HPDE6-E6E7 (cell line): ENCODE data around the gene TLR2.

Experiments
- DNase-seq: peaks from one replicate; pipeline ENCODE4 v3.0.0; 2011; ENCODE audit warnings: missing footprints; ENCODE audit errors: extremely low spot score

The TLR2 gene

DNA sequence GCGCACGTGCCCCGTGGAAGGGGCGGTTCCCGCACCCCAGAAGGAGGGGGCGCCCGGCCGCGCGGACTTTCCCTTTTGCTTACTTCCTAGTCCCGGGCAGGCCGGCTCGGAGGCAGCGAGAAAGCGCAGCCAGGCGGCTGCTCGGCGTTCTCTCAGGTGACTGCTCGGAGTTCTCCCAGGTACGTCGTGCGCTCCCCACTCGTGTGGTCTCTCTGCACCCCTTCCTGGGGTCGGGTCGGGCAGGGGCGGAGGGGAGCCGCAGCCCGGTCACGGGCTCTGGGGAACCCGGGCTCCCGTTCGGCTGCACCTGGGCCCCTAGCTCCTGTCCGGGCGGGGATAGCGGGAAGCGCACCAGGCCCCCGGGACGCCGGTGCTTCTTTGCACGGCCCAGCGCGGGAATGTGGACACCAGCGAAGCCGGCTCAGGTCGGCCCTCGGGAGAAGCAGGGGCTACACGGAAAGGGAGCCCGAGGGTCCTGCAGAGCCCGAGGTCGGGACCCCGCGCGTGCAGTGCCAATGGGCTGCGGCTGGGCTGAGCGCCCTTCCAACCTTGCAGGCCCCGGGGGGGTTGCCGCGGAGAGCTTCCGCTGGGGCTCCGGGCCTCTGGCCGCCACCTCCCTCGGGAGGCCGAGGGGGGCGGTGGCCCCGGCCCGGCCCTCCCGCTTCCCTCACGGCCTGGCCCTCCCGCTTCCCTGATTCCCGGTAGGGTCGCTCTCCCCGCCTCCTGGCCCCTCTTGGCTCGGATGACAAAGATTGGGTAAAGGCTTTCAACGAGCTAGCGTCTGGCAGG, at the start of gene TLR2:
Gene TLR2, plus strand, starts transcription at position 99 of the 789 bp plus-strand sequence. CDS start 18,628 bp downstream, outside the sequence.
- DNase-seq, result peak; percentile 57

DNA sequence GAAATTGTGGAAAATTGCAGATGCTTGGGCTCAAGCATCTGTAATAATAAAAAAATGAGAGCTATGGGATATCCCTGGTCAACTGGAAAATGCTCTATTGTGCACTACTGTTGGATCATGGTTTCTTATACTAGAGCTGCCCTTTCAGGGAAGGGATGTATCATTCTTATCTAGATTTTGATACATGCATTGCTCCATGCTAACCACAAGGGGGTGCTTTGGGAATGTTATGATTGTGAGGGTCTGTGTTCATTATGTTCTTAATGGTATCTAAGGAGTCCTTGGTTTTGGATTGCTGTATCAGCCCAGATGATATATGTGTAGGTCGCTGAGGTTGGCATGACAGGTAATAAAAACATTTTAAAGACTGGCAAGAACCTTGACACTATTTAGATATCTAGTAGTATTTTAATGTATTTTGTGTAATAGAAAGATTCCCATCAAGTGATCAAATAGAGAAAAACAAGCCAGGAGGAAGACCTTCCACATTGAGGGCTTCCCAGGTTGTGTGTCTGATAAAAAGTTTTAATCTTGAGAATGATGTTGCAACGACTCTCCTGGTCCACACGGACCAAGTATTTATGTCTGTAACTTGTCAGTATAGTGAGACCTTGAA, 49.2 kb upstream of the TLR2 start:
- peak; percentile 15 for DNase-seq

- no peak for DNase-seq
These were observed 48.2 kb upstream of the TLR2 start for GRCh38 chr4:153635846-153636245.

DNA sequence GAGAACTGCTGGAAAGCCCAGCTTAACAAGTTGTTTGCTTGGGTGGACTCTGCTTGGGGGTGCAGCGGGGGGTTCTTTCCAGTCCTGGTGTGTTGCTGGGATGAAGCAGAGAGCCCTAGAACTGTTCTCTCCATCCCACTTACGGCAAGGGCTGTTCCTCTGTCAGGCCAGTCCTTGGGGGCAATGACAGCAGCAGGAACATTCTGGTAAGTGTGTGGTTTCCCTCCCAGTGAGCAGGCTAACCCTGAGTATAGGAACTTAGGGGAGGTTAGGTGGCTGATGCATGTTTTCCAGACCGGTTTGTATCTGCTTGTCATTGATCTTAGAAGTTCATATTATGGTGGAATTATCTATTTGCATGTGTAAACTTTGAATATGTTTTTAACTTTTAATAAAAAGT, 46.9 kb upstream of the TLR2 start:
- no peak for DNase-seq

DNA sequence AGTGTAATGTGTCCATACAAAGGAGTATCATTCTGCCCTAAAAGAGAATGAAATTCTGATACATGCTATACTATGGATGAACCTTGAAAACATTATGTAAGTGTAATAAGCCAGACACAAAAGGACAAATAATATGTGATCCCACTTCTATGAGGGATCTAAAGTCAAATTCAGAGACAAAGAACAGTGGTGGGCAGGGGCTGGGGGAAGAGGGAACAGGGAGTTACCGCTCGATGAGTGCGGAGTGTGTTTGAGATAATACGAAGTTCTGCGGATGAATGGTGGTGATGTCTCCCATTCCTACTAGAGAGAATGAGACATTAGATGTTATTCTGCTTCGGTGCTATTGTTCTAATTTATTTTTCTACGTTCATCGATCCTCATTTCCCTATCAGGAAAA, 46.1 kb upstream of the TLR2 start:
- DNase-seq, result no peak

GRCh38 chr4:153638999-153639398, 45.1 kb upstream of the TLR2 start:
- no peak for DNase-seq

GRCh38 chr4:153639833-153640802, 44.0 kb upstream of the TLR2 start:
- no peak for DNase-seq

GRCh38 chr4:153641532-153641931, 42.5 kb upstream of the TLR2 start:
- DNase-seq, result no peak

DNA sequence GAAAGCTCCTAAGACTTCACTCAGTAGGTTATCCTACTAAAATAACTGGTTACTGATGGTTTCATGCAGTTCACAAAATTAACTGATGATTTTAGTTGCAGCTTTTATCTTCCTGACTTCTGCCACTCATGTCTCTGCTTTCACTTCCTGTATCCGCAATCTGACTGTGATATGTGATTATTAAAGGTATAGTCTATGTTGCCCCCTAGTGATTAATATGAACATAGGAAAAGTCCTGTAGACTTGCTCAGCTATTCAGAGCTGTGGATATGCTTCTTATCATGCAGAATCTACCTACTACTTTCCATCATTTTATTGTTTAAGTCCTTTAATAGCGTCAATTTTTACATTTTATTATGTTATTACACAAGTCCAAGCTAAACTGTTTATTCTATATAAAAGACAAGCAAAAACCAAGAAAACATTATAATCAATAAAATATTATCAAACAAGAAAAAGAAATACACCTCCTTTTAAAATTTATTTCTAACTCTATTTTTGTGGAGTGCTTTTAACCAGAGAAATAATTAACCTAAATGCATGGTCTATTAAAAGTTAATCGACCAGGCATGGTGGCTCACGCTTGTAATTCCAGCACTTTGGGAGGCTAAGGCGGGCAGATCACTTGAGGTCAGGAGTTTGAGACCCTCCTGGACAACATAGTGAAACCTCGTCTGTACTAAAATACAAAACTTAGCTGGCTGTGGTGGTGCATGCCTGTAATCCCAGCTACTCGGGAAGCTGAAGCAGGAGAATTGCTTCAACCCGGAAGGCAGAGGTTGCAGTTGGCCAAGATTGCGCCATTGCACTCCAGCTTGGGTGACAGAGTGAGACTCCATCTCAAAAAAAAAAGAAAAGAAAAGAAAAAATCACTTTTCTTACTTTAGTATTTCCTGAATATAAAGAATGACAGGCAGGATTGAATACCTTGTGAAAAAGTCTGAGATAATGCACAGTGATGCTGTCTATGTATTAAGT, 40.4 kb upstream of the TLR2 start:
- peak; percentile 58 for DNase-seq

DNA sequence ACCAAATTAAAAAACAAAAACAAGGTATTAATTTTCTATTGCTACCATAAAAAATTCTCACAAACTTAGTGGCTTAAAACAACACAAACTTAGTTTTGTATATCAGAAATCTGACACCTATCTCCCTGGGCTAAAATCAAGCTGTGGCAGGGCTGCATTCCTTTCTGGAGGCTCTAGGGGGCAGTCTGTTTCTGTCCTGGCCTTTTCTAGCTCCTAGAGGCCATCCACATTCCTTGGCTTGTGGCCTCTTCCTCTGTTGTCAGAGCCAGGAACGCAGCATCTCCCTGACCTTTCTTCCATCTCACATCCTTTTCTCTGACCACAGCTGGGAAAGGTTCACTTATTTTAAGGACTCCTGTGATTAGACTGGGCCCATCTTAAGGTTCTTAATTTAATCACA, 38.9 kb upstream of the TLR2 start:
- no peak for DNase-seq

GRCh38 chr4:153646261-153646660, 37.8 kb upstream of the TLR2 start:
- no peak for DNase-seq

DNA sequence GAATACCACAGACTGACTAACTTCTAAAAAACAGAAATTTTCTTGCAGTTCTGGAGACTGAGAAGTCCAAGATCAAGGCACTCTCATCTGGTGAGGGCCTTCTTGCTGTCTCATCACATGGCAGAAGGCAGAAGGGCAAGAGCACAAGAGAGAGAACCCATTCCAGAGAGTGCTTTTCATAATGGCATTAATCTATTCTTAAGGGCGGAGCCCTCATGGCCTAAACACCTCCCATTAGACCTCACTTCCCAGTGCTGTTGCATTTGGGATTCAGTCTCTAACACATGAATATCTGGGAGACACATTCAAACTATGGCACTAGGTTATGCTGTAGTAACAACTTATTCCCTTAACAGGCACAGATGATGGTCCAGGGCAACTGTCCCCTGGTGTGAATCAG, 37.1 kb upstream of the TLR2 start:
- DNase-seq, result no peak

DNA sequence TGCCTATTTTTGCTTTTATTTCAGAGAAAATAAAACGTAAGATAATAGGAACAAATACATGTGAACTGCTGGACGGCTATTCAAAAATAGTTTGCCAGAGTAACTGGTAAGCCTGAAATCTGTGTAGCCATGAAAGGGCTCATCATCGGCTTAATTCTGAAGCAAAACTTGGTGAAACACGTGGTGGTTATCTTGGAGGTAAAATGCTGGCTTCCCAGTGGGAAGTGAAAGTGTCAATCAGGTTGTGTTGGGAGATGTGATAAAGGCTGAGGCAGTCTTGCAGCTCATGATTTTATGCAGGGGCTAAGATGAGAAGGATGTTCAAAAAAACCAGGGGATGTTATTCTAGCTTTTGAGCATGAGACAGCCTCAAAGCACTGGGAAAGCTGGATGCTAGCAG, 36.1 kb upstream of the TLR2 start:
- no peak for DNase-seq

GRCh38 chr4:153649572-153649991, 34.5 kb upstream of the TLR2 start:
- DNase-seq, result no peak

- no peak for DNase-seq
These were observed 33.0 kb upstream of the TLR2 start for GRCh38 chr4:153651116-153651515.

- DNase-seq, result no peak
These were observed 32.5 kb upstream of the TLR2 start for GRCh38 chr4:153651587-153651986.

DNA sequence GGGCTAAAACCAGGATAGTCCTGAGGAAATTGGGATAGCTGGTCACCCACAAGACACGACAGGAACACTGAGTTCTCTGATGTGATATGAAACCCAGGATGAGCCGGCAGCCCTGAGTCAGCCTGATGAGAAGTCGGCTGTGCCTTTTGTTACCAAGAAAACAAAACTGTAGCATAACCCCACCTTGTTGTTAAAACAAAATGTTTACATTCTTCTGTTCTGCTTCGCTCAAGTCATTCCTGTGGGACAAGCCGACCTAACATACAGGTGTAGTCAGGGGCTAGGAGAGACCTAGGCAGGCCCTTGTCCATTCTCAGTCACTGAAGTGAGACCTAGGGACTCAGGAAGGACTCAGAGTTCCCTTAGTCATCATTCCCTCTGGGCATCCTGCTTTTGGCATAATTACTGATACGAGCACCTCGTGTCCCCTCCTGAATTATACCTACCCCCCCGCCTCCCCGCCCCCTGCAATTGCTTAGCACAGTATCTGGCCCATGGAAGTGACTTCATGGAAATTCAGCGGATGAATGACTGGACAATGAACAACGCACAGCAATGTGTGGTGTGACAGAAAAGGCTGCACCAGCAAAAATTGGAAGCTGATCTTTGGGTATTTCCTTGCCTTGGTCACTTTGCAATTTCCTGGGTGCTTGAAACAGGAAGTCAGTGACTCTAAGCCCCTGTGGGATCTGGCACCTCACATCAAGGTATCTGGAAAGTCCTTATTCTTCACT, 31.9 kb upstream of the TLR2 start:
- peak; percentile 52 for DNase-seq

DNA sequence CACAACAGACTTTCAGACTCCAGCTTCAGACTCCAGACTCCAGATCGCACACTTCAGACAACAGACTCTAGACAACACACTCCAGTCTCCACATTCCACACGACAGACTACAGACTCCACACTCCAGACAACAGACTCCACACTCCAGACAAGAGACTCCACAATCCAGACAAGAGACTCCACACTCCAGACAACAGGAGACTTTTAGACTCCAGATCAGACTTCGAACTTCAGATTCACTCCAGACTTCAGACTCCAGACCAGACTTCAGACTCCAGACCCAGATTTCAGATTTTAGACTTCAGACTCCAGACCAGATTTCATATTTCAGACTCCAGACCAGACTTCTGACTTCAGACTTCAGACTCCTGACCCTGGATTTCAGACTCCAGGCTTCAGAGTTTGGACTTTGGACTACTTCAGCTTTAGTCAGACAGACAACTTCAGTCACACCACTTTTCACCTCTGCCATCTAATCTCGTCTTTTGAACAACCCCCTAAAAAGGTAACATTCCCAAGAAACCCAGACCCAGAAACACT, 29.0 kb upstream of the TLR2 start:
- DNase-seq, result no peak

DNA sequence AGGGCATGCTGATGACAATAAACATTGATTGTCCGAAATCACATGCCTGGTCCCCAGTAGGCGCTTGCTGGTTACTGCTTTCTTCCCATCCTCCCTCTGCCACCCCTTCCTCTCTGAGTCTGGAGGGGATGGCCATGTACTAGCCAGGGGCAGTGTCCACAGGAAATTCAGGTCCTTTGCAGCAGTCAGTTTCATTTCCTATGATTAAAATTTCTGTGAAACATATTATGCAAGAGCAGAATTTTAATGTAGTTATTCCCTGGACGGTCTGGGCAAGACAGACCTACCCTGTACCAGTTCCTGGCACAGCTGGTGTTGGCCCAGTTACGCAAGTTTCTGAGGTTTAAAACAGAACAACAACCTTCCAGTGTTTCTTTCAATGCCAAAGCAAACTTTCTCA, 28.2 kb upstream of the TLR2 start:
- no peak for DNase-seq

DNA sequence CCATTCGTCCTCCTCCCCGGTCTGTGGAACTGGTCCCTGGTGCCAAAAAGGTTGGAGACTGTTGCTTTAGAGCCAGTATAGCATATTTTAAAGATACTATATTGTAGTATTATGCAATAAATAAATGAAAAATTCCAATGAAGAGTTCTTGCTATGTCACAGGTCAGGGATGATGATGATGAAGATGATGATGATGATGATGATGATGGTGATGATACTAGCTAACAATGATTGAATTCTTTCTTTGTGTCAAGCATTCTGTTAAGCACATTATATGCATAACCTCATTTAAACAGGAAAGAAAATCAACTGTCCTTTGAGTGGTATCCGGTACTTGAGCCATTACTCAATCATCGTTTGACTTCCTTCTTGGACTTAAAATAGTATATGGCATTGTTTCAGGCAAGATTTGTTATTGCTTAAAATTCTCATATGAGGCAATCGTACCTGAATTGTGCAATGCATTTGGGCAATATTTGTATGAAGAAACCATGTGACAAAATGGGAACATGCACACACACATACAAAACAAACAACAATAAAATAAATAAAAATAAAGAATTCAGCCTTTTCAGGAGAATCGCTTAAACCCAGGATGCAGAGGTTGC, 22.8 kb upstream of the TLR2 start:
- no peak for DNase-seq
